Astrocyte (in vitro differentiated cells and primary cell): ENCODE data around the gene DTNB. TPM values are rescaled to one million over a fixed set of nuclear protein-coding genes. Genes with fewer than 3 reads are reported as not detected.

Experiments
- DNase-seq: peaks from one replicate; pipeline ENCODE4 v3.0.0-alpha.2; 2010; ENCODE audit warnings: low read depth
- FAIRE-seq: peaks from 2 replicates; lab custom pipeline; 2011; peaks lifted over from hg19 to GRCh38; lab: Jason Lieb, UNC
- H2AFZ ChIP-seq: 2 replicates; pipeline ENCODE4 v1.6.0; 2012; ENCODE audit warnings: low read depth, low read length, inconsistent platforms
- H3K27ac ChIP-seq: 2 replicates; pipeline ENCODE4 v1.5.1; 2011; ENCODE audit warnings: low read depth, low read length, inconsistent platforms
- H3K27me3 ChIP-seq: 2 replicates; pipeline ENCODE4 v1.6.0; 2011; ENCODE audit warnings: low read length, inconsistent platforms; ENCODE audit not compliant: insufficient read depth
- H3K36me3 ChIP-seq: 2 replicates; pipeline ENCODE4 v1.5.1; 2011; ENCODE audit warnings: low read length, inconsistent platforms; ENCODE audit not compliant: insufficient read depth
- H3K4me1 ChIP-seq: 2 replicates; pipeline ENCODE4 v1.5.1; 2011; ENCODE audit warnings: low read length, inconsistent platforms; ENCODE audit not compliant: insufficient read depth
- H3K4me2 ChIP-seq: 2 replicates; pipeline ENCODE4 v1.6.0; 2012; ENCODE audit warnings: low read length, inconsistent platforms
- H3K4me3 ChIP-seq: 2 replicates; pipeline ENCODE4 v1.5.1; 2011; ENCODE audit warnings: low read depth, mild to moderate bottlenecking, low read length, inconsistent platforms; ENCODE audit not compliant: insufficient read depth
- H3K79me2 ChIP-seq: 2 replicates; pipeline ENCODE4 v1.6.0; 2012; ENCODE audit warnings: mild to moderate bottlenecking, low read length, inconsistent platforms; ENCODE audit not compliant: insufficient read depth
- H3K9ac ChIP-seq: 2 replicates; pipeline ENCODE4 v1.6.0; 2012; ENCODE audit warnings: mild to moderate bottlenecking, low read length, inconsistent platforms
- H3K9me3 ChIP-seq: 2 replicates; pipeline ENCODE4 v1.5.1; 2012; ENCODE audit warnings: low read depth, mild to moderate bottlenecking, low read length, inconsistent platforms; ENCODE audit not compliant: insufficient read depth
- H4K20me1 ChIP-seq: 2 replicates; pipeline ENCODE4 v1.6.0; 2012; ENCODE audit warnings: low read length, inconsistent platforms; ENCODE audit not compliant: insufficient read depth
- H3K27ac Mint-ChIP-seq: one replicate; pipeline ENCODE4 v1.8.0; 2021; ENCODE audit warnings: mild to moderate bottlenecking, mixed read lengths; ENCODE audit not compliant: unreplicated experiment
- H3K27me3 Mint-ChIP-seq: one replicate; pipeline ENCODE4 v1.8.0; 2021; ENCODE audit warnings: low read depth, mixed read lengths; ENCODE audit not compliant: unreplicated experiment
- H3K36me3 Mint-ChIP-seq: one replicate; pipeline ENCODE4 v1.8.0; 2021; ENCODE audit warnings: low read depth, mixed read lengths; ENCODE audit not compliant: unreplicated experiment
- H3K4me1 Mint-ChIP-seq: one replicate; pipeline ENCODE4 v1.8.0; 2021; ENCODE audit warnings: low read depth, mixed read lengths; ENCODE audit not compliant: unreplicated experiment
- H3K4me3 Mint-ChIP-seq: one replicate; pipeline ENCODE4 v1.8.0; 2021; ENCODE audit warnings: mild to moderate bottlenecking, moderate library complexity, mixed read lengths; ENCODE audit not compliant: unreplicated experiment
- H3K9me3 Mint-ChIP-seq: one replicate; pipeline ENCODE4 v1.8.0; 2021; ENCODE audit warnings: mild to moderate bottlenecking, mixed read lengths; ENCODE audit not compliant: unreplicated experiment
- CTCF ChIP-seq: IDR thresholded peaks from 2 replicates; pipeline ENCODE4 v1.5.1; 2011; ENCODE audit warnings: low read depth, mild to moderate bottlenecking, inconsistent platforms, low read length, moderate library complexity; ENCODE audit not compliant: insufficient read depth
- EZH2 ChIP-seq: IDR thresholded peaks from 2 replicates; pipeline ENCODE4 v1.6.1; 2012; ENCODE audit warnings: mild to moderate bottlenecking, low read length, inconsistent platforms; ENCODE audit not compliant: insufficient read depth
- total RNA-seq: library from RNA; stranded (reverse); gene quantifications from 2 replicates; pipeline ENCODE4 v1.2.1, GENCODE V29; 2021

The DTNB gene
- total RNA-seq, 1 donor from 2014 or later = 5.1 TPM

- Mint-ChIP-seq H3K36me3 (peaks cover 7% of the 10 kb centered on the region), H3K27me3 (peaks cover 4% of the 10 kb centered on the region), H3K9me3 (no peaks in the 10 kb centered on the region), H3K4me1 (peaks cover 4% of the 10 kb centered on the region), H3K27ac (no peak overlapping the region), H3K4me3 (no peak overlapping the region)
- Histone ChIP-seq H3K27me3 (no peaks in the 10 kb centered on the region), H3K4me3 (no peak overlapping the region), H3K4me1 (no peaks in the 10 kb centered on the region), H3K79me2 (peaks cover 51% of the 10 kb centered on the region), H3K36me3 (no peaks in the 10 kb centered on the region), H3K9me3 (no peaks in the 10 kb centered on the region), H2AFZ (no peak overlapping the region), H3K27ac (no peak overlapping the region), H4K20me1 (peaks cover 97% of the 10 kb centered on the region), H3K9ac (no peak overlapping the region), H3K4me2 (no peak overlapping the region)
- FAIRE-seq = no peak
- DNase-seq = no peak
- TF ChIP-seq CTCF = no peak
- TF ChIP-seq EZH2 = no peak
These were observed 339.4 kb downstream of the DTNB start for GRCh38 chr2:25333981-25334380.

- Mint-ChIP-seq H3K4me3 (no peak overlapping the region), H3K36me3 (peaks cover 11% of the 10 kb centered on the region), H3K27ac (no peak overlapping the region), H3K9me3 (no peaks in the 10 kb centered on the region), H3K4me1 (peaks cover 4% of the 10 kb centered on the region), H3K27me3 (peaks cover 6% of the 10 kb centered on the region)
- Histone ChIP-seq H3K9ac (no peak overlapping the region), H3K27ac (no peak overlapping the region), H3K4me1 (no peaks in the 10 kb centered on the region), H3K27me3 (no peaks in the 10 kb centered on the region), H3K36me3 (no peaks in the 10 kb centered on the region), H2AFZ (no peak overlapping the region), H3K9me3 (no peaks in the 10 kb centered on the region), H4K20me1 (peaks cover 95% of the 10 kb centered on the region), H3K79me2 (peaks cover 45% of the 10 kb centered on the region), H3K4me3 (no peak overlapping the region), H3K4me2 (no peak overlapping the region)
- no peak for TF ChIP-seq EZH2
- no peak for TF ChIP-seq CTCF
- FAIRE-seq (no peak), DNase-seq (no peak)
These were observed 340.8 kb downstream of the DTNB start for GRCh38 chr2:25332571-25332970.

GRCh38 chr2:25331686-25332365 is 341.6 kb downstream of the DTNB start:
- no peak for TF ChIP-seq EZH2
- no peak for TF ChIP-seq CTCF
- H3K4me1 Mint-ChIP-seq = peaks cover 4% of the 10 kb centered on the region
- no peak overlapping the region for H3K4me3 Mint-ChIP-seq
- Histone ChIP-seq H4K20me1 (peaks cover 89% of the 10 kb centered on the region), H3K4me3 (no peak overlapping the region), H2AFZ (no peak overlapping the region), H3K27ac (no peak overlapping the region), H3K9ac (no peak overlapping the region), H3K4me2 (no peak overlapping the region), H3K9me3 (peaks cover under 1% of the 10 kb centered on the region), H3K27me3 (no peaks in the 10 kb centered on the region), H3K36me3 (no peaks in the 10 kb centered on the region), H3K79me2 (peaks cover 37% of the 10 kb centered on the region), H3K4me1 (no peaks in the 10 kb centered on the region)
- peaks cover 16% of the 10 kb centered on the region for H3K36me3 Mint-ChIP-seq
- no peak for DNase-seq
- peaks cover 4% of the 10 kb centered on the region for H3K9me3 Mint-ChIP-seq
- no peak for FAIRE-seq
- H3K27me3 Mint-ChIP-seq = peaks cover 5% of the 10 kb centered on the region
- no peak overlapping the region for H3K27ac Mint-ChIP-seq
